MM.1S (cell line): Measurements from ENCODE around the gene PPP1R14C.

Source experiments
- EZH2 ChIP-seq: fragments of 300-600 bp; sonication (generic); optimal IDR thresholded peaks from 2 replicates; pipeline ENCODE3; 2017; ENCODE audit warnings: low read depth, mild to moderate bottlenecking, antibody characterized with exemption, low read length, mixed read lengths
- EZH2phosphoT487 ChIP-seq: fragments of 300-600 bp; sonication (generic); IDR thresholded peaks from 2 replicates; pipeline ENCODE4 v1.6.1; 2018; ENCODE audit warnings: antibody characterized with exemption, low read length
- TF ChIP-seq, protein P1 (sequence below): fragments of 300-600 bp; sonication (generic); IDR thresholded peaks from 2 replicates; pipeline ENCODE4 v1.5.1; 2016; ENCODE audit warnings: antibody characterized with exemption, low read length, mixed read lengths

DNA sequence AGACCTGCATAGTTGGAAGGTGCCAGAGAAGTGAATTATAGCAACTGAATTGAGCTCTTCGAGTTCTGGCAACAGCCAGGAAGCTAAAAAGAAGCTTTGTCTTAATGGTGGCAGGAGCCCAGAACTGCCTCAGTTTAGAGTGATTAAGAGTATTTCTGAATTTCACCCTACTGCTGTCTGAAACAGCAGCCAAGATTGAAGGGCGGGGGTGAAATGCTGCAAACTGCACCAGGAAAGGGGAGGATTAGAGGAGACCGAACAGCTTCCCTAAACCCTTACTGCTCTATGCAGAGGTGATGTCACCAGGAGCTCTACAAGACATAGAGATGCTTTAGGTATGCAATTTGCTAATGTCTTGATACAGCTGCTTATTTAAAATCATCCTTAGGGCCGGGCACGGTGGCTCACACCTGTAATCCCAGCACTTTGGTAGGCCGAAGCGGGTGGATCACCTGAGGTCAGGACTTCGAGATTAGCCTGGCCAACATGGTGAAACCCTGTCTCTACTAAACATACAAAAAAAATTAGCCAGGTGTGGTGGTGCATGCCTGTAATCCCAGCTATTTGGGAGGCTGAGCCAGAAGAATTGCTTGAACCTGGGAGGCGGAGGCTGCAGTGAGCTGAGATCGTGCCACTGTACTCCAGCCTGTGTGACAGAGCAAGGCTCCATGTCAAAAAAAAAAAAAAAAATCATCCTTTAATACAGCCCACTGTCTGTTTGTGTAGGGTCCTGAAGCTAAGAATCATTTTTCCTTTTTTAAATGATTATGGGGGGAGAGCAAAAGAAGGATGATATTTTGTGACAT, 134.3 kb downstream of the PPP1R14C start:
- TF ChIP-seq, protein P1, sequence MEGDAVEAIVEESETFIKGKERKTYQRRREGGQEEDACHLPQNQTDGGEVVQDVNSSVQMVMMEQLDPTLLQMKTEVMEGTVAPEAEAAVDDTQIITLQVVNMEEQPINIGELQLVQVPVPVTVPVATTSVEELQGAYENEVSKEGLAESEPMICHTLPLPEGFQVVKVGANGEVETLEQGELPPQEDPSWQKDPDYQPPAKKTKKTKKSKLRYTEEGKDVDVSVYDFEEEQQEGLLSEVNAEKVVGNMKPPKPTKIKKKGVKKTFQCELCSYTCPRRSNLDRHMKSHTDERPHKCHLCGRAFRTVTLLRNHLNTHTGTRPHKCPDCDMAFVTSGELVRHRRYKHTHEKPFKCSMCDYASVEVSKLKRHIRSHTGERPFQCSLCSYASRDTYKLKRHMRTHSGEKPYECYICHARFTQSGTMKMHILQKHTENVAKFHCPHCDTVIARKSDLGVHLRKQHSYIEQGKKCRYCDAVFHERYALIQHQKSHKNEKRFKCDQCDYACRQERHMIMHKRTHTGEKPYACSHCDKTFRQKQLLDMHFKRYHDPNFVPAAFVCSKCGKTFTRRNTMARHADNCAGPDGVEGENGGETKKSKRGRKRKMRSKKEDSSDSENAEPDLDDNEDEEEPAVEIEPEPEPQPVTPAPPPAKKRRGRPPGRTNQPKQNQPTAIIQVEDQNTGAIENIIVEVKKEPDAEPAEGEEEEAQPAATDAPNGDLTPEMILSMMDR = no peak
- no peak for TF ChIP-seq EZH2
- TF ChIP-seq EZH2phosphoT487 = no peak
